Stomach (tissue), 4 donors: ENCODE data around the gene ADGRD1.

ENCODE experiments used
- CTCF ChIP-seq, 7 experiments: fragments of 450-650 bp in 4 of 7; fragments of 200-600 bp in 3 of 7; sonication (generic) in 3 of 7; IDR thresholded peaks; one replicate each; pipeline ENCODE4 v1.5.1; 2016 to 2019; ENCODE audit warnings: antibody characterized with exemption in 7 of 7, control low read depth in 2 of 7, mild to moderate bottlenecking in 1 of 7
- EP300 ChIP-seq: sonication (generic); formaldehyde crosslinking; IDR thresholded peaks from one replicate; pipeline ENCODE4 v1.6.1; 2017; ENCODE audit warnings: antibody characterized with exemption
- POLR2A ChIP-seq, 4 donors: fragments of 450-650 bp; IDR thresholded peaks; one replicate each; pipeline ENCODE4 v1.6.1; 2016; ENCODE audit warnings: antibody characterized with exemption in 4 of 4, control low read depth in 2 of 4, mild to moderate bottlenecking in 1 of 4, moderate library complexity in 1 of 4

- TF ChIP-seq CTCF (IDR thresholded peaks at IDR 0.05) (no peak), POLR2A (IDR thresholded peaks at IDR 0.05) (no peak), EP300 (no peak)
Observed at GRCh38 chr12:131131077-131131807, 177.5 kb downstream of the ADGRD1 start.
